ENCODE data around the gene CSRP1.
"Not testable (repeated sequence)": the region's sequence is repeated elsewhere in the genome, so short reads cannot be mapped to it uniquely, and the experiment has no call there.

CSRP1 gene

DNA sequence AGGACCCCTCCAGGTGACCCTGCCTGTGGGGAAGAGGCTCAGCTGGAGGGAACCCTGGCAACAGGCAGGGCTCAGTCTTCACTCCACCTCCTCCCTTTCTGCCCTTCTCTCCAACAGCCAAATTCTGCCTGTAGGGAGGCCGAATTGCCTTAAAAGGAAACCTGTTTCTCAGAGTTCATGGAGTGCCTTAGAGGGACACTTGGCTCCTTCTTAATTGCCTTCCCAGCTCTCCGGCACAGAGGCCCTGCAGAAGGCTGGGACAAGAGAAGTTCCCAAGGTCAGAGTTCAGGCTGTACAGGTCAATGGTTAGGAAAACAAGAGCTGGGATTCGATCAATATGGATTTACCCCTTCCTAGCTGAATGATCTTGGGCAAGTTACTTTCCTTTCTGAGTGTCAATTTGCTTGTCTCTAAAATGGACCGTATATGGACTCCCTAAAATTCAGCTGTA, 6.2 kb downstream of the CSRP1 start:
- DNase-seq (ENCODE audit: low read depth, low spot score) = no peak
- no peak overlapping the region for H3K27ac ChIP-seq

- no peak for DNase-seq (ENCODE audit: low read depth, low spot score)
- no peak overlapping the region for H3K27ac ChIP-seq
Measured at GRCh38 chr1:201499795-201500669, 6.9 kb downstream of the CSRP1 start.

GRCh38 chr1:201499191-201499590, 7.7 kb downstream of the CSRP1 start:
- H3K27ac ChIP-seq = no peak overlapping the region
- no peak for DNase-seq (ENCODE audit: low read depth, low spot score)

DNA sequence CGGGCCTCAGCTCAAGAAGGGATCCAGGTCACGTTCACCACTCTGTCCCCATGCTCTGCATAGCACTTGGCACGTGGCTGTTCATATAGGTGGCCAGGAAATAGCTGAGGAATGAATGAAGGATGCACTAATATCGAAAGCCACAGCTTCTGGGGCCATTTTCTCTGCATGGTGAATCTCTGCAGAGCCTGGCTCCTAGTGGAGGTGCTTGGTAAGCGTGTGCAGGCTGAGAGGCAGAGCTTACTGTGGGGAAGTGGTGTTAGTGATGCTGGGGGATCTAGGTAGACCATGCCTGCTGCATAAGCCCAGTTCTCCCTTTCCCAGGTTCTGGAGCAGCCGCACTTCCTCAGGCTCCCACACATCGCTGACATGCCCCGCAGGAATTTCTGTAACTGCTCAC, 8.3 kb downstream of the CSRP1 start:
- H3K27ac ChIP-seq = no peak overlapping the region
- no peak for DNase-seq (ENCODE audit: low read depth, low spot score)

DNA sequence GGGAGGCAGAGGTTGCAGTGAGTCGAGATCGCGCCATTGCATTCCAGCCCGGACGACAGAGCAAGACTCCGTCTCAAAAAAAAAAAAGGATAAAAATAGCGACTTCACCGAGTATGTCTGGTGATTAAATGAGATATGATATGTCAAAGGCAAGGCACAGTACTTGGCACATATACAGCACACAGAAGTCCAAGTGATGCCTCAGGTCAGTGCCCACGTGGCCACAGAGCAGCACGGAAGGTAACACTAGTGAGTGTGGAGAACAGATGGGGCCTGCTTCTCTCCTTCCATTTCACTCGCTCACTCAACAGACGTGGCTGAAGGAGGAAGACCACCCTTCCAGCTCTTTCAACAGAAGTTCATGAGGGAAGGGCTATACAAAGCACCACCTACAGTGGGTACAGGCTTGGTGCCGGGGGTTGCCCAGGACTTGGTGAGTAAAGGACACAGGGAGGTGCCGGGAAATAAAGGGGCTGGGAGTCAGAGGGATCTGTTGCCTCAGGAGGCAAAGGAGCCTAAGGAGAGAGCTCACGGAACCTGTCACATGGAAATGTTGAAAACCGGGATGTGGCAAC, 8.9 kb downstream of the CSRP1 start:
- no peak overlapping the region for H3K27ac ChIP-seq
- no peak for DNase-seq (ENCODE audit: low read depth, low spot score)

GRCh38 chr1:201496296-201496690, 10.6 kb downstream of the CSRP1 start:
- H3K27ac ChIP-seq = peak overlapping the region; percentile 46
- no peak for DNase-seq (ENCODE audit: low read depth, low spot score)

GRCh38 chr1:201495551-201496295, 11.2 kb downstream of the CSRP1 start:
- DNase-seq (ENCODE audit: low read depth, low spot score) = no peak

GRCh38 chr1:201493757-201494617, 12.9 kb downstream of the CSRP1 start:
- DNase-seq (ENCODE audit: low read depth, low spot score) = no peak
- no peak overlapping the region for H3K27ac ChIP-seq

More at GRCh38 chr1:201495551-201496295, 11.2 kb downstream of the CSRP1 start:
- peak overlapping the region; percentile 46 for H3K27ac ChIP-seq

DNA sequence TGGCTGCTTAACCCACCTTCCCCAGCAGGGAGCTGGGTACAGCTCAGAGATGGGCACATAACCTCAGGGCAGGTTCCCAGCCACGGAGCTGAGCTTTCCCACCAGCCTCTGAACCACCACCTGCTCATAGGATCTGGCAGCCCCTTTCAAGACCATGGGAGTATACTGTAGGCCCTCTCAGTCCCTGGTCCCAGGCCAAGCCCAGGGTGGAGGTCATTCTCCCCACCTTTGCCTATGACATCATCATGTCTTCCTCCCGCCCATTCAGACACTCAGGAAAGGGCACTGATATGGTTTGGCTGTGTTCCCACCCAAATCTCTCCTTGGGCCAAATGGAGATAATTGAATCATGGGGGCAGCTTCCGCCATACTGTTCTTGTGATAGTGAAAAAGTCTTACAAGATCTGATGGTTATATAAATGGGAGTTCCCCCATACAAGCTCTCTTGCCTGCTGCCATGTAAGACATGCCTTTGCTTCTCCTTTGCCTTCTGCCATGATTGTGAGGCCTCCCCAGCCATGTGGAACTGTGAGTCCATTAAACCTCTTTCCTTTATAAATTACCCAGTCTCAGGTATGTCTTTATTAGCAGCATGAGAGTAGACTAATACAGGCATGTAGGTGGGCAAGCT, 13.8 kb downstream of the CSRP1 start:
- not testable (repeated sequence) for DNase-seq (ENCODE audit: low read depth, low spot score); H3K27ac ChIP-seq

DNA sequence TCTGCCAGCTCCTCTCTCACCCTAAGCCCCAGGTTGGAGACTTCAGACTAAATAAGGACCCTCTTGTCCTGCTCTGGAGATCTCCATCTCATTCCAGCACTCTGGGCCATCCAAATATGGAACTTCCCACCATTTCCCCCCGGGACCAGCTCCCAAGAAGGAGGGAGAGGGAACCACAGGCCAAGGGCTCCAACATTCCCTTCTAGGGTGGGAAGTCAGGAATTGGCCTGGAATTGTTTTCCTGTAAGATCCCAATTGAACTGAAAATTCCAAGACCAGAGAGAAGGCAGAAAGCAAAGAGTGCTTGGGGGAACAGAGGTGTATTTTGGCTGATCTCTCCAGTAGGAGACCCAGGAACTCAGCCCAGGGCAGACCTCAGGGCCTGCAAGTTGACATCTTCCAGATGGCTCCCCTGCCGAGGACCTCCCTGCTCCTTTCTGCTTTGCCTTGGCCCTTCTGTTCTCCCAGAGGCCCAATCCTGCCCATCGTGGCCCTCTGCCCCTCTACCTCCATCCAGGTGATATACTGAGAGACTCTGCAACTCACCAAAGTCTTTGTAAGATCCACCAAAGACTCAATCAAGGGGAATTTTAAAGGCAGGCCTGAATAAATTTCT, 14.9 kb downstream of the CSRP1 start:
- H3K27ac ChIP-seq = no peak overlapping the region
- no peak for DNase-seq (ENCODE audit: low read depth, low spot score)

DNA sequence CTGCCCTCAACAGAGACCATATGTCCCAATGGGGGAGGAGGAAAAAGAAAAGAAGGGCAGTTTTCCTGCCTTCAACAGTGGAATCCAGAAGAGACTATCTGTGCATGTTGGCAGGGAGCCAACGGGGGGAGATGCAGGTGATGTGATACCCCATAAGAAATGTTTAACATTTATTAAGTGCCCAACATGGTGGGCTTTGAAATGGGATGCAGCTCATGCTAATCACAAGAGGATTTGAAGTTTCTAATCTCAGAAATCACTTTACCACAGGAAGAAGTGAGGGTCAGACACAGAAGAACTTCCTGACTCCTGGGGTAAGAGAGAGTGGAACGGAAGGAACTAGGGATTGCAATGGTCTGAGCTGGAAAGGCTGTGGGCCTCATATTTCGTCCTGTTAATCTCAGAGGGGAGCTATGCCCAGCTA, 16.2 kb downstream of the CSRP1 start:
- H3K27ac ChIP-seq = peak overlapping the region; percentile 87
- no peak for DNase-seq (ENCODE audit: low read depth, low spot score)

- peak overlapping the region; percentile 87 for H3K27ac ChIP-seq
- no peak for DNase-seq (ENCODE audit: low read depth, low spot score)
Measured at GRCh38 chr1:201489643-201490261, 17.2 kb downstream of the CSRP1 start.

DNA sequence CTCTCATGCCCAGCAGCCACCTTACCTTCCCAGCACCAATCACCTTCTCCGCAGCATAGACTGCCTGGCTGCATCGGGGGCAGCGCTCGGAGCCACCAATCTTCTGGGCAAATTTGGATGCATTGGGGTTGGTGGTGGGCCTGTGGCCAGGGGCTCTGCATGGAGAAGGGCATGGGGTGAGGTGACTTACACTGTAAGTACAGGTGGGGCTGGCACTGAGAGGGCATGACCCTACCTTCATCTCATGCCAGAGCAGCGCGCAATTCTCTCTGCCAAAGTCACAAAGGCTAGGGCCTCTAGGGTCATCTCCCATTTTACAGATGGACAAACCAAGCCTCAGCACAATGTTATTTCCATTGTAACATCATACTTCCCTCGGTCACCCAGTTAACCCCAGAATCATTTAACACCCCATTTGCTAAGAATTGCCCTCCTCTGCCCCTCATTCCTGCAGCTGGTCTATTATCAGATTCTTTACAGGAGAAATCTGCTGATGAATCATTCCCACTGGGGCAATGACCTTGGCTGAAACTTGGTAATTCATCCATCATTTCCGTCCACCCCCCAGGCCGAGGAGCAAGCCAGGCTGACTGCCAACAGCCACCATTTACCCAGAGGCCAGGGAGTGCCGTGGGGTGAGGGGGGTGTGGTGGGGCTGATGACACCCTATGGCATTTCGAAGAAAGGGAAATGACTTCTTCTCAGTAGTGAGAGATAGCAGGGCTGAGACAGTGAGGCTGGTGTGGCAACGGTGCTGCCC, 17.9 kb downstream of the CSRP1 start:
- H3K27ac ChIP-seq = peak overlapping the region; percentile 87
- no peak for DNase-seq (ENCODE audit: low read depth, low spot score)

DNA sequence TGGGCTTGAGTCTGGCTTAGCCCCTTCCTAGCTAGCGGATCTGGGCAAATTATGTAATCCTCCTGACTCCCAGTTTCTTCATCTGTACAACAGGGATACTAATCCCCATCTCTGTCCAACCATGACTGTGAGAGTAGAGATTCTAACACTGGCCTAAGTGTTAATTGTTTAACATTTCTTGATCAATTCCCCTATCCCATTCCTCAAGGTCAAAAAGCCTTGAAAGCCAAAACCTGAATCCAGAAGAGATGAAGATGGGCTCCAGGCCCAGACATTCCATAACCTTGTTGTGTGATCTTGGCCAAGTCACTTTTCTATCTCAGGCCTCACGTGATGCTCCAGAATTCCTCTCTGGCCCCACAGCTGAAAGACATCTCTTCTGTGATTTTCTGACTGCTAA, 19.2 kb downstream of the CSRP1 start:
- H3K27ac ChIP-seq = no peak overlapping the region
- DNase-seq (ENCODE audit: low read depth, low spot score) = no peak

- DNase-seq (ENCODE audit: low read depth, low spot score) = no peak
- no peak overlapping the region for H3K27ac ChIP-seq
Measured at GRCh38 chr1:201486187-201486586, 20.7 kb downstream of the CSRP1 start.

GRCh38 chr1:201485184-201485774, 21.6 kb downstream of the CSRP1 start:
- no peak overlapping the region for H3K27ac ChIP-seq
- DNase-seq (ENCODE audit: low read depth, low spot score) = no peak

- H3K27ac ChIP-seq = peak overlapping the region; percentile 98
- no peak for DNase-seq (ENCODE audit: low read depth, low spot score)
Measured at GRCh38 chr1:201483373-201483949, 23.5 kb downstream of the CSRP1 start.
